ENCODE results near the gene UBASH3B.

DNA sequence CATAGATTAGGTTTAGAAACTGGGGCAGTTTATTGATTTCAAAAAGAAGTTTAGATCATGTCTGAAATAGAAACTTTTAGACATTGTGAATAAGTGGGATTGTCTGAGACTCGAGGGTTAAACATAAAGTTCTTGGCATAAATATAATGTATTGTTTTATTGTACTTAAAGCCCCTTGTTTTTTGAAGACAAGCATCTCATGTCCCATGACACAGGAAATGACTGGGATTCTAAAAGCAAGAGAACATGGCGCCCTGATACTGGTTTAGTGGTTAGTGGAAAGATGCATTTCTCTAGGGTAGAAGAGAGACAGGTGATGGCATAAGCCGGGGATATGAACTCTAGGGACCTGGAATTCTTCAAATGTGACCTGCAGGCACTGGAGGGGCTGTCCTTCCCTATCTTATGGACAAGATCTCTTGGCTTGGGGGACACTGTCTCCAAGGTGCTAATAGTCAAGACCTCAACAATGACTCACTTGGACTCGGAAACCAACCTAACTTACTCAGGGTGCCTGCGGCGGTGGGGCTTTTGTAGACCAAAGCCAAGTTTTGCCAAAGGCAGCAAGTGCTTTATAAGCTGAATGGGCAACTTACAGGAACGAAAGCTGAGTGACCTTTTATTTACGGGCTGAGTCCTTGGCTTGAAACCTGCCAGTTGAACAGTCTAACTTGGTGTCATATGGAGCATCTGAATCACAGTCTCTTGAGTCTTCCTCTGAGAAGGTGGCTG lies 48.2 kb downstream of the UBASH3B start:
- TF ChIP-seq, protein P1, sequence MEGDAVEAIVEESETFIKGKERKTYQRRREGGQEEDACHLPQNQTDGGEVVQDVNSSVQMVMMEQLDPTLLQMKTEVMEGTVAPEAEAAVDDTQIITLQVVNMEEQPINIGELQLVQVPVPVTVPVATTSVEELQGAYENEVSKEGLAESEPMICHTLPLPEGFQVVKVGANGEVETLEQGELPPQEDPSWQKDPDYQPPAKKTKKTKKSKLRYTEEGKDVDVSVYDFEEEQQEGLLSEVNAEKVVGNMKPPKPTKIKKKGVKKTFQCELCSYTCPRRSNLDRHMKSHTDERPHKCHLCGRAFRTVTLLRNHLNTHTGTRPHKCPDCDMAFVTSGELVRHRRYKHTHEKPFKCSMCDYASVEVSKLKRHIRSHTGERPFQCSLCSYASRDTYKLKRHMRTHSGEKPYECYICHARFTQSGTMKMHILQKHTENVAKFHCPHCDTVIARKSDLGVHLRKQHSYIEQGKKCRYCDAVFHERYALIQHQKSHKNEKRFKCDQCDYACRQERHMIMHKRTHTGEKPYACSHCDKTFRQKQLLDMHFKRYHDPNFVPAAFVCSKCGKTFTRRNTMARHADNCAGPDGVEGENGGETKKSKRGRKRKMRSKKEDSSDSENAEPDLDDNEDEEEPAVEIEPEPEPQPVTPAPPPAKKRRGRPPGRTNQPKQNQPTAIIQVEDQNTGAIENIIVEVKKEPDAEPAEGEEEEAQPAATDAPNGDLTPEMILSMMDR (IDR thresholded peaks at IDR 0.05; ENCODE audit: low read depth, low read length), result no peak
- TF ChIP-seq EZH2phosphoT487 (IDR thresholded peaks at IDR 0.05; ENCODE audit: low read depth), result no peak
